ENCODE results near the gene PSENEN. TPM values are rescaled to one million over a fixed set of nuclear protein-coding genes. Genes with fewer than 3 reads are reported as not detected.

The PSENEN gene
- total RNA-seq, 4 donors from 2014 or later = 20.4 to 35.7 (median 29.5) TPM

GRCh38 chr19:35715981-35716800, 29.3 kb upstream of the PSENEN start:
- 0 to 5% methylated on average over 12 to 34 of the region's 52 CpGs for WGBS, 2 donors (ENCODE audit: low coverage in 1 of 2)
- TF ChIP-seq POLR2AphosphoS5 (IDR thresholded peaks at IDR 0.05) (no peak), CTCF (IDR thresholded peaks at IDR 0.05) (no peak), EP300 (IDR thresholded peaks at IDR 0.05) (no peak), POLR2A (IDR thresholded peaks at IDR 0.05) (no peak)
- peak; percentile 23 for ATAC-seq

DNA sequence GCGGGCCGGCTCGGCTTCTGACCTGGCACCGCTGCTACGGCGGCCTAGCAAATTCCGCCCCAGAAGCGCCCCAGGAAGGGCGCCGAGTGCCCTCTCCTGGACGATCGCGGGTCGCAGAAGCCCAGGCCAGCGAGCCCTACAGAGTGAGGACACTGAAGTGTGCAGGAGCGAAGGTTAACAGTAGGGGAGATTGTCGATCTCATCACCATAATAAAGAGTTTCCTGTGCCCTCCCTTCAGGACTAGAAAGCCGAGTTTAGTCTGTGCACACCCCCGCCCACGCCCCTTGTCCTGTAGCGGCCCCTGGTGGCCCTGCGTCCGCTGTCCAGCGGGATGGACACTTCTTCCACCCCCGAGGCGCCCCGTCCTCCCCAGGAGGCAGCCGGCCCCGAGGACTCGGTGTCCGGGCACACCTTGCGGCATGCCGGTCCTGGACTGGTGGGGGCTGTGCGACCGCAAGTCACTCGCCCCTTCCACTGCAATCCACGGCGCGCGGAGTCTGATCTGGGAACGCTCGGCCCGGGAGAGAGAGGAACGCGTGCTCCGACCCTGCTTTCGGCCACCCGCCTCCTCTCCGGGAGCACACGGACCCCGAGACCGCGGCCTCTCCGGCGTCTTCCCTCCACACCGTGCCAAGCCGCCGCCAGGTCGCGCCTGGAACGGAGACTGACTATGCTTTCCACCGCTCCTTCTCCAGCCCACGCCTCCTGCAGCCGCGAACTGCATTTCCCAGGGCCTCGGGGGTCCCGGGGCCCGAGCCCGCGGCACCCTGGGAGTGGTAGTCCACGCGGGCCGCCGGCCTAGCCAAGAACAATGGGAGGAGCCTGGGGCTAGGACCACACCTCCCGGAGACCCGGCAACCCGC, 28.4 kb upstream of the PSENEN start:
- peak; percentile 94 for ATAC-seq
- H3K36me3 ChIP-seq = peaks cover 0 to 26% of the 10 kb centered on the region in 2 donors
- H3K4me3 ChIP-seq = peak overlapping the region; percentile 57 to 94
- no peaks in the 10 kb centered on the region for H3K27me3 ChIP-seq
- peak overlapping the region; percentile 41 to 98 (median 92) for H3K27ac ChIP-seq
- WGBS, 2 donors (ENCODE audit: low coverage in 1 of 2) = no CpG with 5 or more reads among the region's 77 CpGs
- TF ChIP-seq CTCF (IDR thresholded peaks at IDR 0.05) (peak in 3 of 4 experiments; percentile 87 to 92 (median 88)), EP300 (IDR thresholded peaks at IDR 0.05) (no peak), POLR2AphosphoS5 (IDR thresholded peaks at IDR 0.05) (peak; percentile 24)
- H3K4me1 ChIP-seq = peaks cover 0 to 52% (median 19%) of the 10 kb centered on the region in 3 donors
- no peaks in the 10 kb centered on the region for H3K9me3 ChIP-seq

More at GRCh38 chr19:35715981-35716800, 29.3 kb upstream of the PSENEN start:
- peaks cover 0 to 17% of the 10 kb centered on the region in 2 donors for H3K36me3 ChIP-seq
- peaks cover 0 to 43% (median 19%) of the 10 kb centered on the region in 3 donors for H3K4me1 ChIP-seq
- no peaks in the 10 kb centered on the region for H3K9me3 ChIP-seq
- H3K27ac ChIP-seq = peak overlapping the region; percentile 35 to 98 (median 92)
- H3K4me3 ChIP-seq = peak overlapping the region; percentile 57 to 94
- H3K27me3 ChIP-seq = no peaks in the 10 kb centered on the region

DNA sequence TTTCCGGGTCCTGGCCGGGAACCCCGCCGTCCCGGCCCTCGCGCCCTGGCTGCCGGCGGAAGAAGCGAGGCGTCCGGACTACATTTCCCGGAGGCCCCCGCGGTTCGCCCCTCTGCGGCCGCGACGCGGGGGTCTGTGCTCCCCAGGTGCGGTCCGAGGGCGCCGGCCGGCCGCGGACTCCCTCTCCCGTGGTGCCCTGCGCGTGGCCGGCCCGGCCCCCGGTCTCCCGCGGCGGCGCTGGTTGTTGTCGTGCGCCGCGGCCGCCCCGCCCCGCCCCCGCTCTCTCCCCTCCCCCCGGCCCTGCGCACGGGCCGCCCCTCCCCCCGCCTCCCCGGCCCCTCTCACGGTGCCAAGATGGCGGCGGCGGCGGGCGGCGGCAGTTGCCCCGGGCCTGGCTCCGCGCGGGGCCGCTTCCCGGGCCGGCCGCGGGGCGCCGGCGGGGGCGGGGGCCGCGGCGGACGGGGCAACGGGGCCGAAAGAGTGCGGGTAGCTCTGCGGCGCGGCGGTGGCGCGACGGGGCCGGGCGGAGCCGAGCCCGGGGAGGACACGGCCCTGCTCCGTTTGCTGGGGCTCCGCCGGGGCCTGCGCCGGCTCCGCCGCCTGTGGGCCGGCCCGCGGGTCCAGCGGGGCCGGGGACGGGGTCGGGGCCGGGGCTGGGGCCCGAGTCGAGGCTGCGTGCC, 27.6 kb upstream of the PSENEN start, which contains the start of gene KMT2B:
KMT2B (plus strand) TSS at position 339 of the 680 bp plus-strand sequence; CDS start at position 355, 16 bp downstream.
- TF ChIP-seq CTCF (IDR thresholded peaks at IDR 0.05) = no peak
- TF ChIP-seq POLR2A (IDR thresholded peaks at IDR 0.05) = no peak
- no peak for TF ChIP-seq POLR2AphosphoS5 (IDR thresholded peaks at IDR 0.05)
- no peak for TF ChIP-seq EP300 (IDR thresholded peaks at IDR 0.05)
- H3K9me3 ChIP-seq = no peaks in the 10 kb centered on the region
- peak within 1 kb of the TSS; percentile 72 to 98 (median 92) for H3K27ac ChIP-seq
- WGBS, 2 donors (ENCODE audit: low coverage in 1 of 2) = 0% methylated on average over 10 of the region's 109 CpGs; no CpG with 5 or more reads in 1 of the 2 donors
- H3K4me1 ChIP-seq = peaks cover 0 to 59% (median 19%) of the 10 kb centered on the region in 3 donors
- H3K36me3 ChIP-seq = peaks cover 0 to 34% of the 10 kb centered on the region in 2 donors
- H3K4me3 ChIP-seq = peak within 1 kb of the TSS; percentile 84 to 94
- ATAC-seq = peak; percentile 86
- no peaks in the 10 kb centered on the region for H3K27me3 ChIP-seq

GRCh38 chr19:35718345-35719041, 27.0 kb upstream of the PSENEN start:
- TF ChIP-seq POLR2A (IDR thresholded peaks at IDR 0.05) (no peak), CTCF (IDR thresholded peaks at IDR 0.05) (no peak), POLR2AphosphoS5 (IDR thresholded peaks at IDR 0.05) (no peak), EP300 (IDR thresholded peaks at IDR 0.05) (no peak)
- H3K36me3 ChIP-seq = peaks cover 0 to 40% of the 10 kb centered on the region in 2 donors
- no peaks in the 10 kb centered on the region for H3K27me3 ChIP-seq
- H3K4me1 ChIP-seq = peaks cover 0 to 61% (median 19%) of the 10 kb centered on the region in 3 donors
- peak overlapping the region; percentile 84 to 94 for H3K4me3 ChIP-seq
- peak overlapping the region; percentile 72 to 98 (median 92) for H3K27ac ChIP-seq
- ATAC-seq = no peak
- no peaks in the 10 kb centered on the region for H3K9me3 ChIP-seq
- 0 to 2% methylated on average over 1 to 7 of the region's 42 CpGs for WGBS, 2 donors (ENCODE audit: low coverage in 1 of 2)
